IMR-90 (cell line): ENCODE measurements around the gene VEGFA. TPM values are rescaled to one million over a fixed set of nuclear protein-coding genes. Genes with fewer than 3 reads are reported as not detected.

Experiments used
- ATAC-seq: fragments of 200-7000 bp; cut with Tn5 transposase; 2 replicates; pipeline ENCODE4 v1.9.1; 2020; ENCODE audit warnings: low read depth, mild to moderate bottlenecking, moderate library complexity
- BruUV-seq: library from RNA; stranded (reverse); fragments of 400-500 nt; replicated peaks from 2 replicates; lab custom pipeline; 2021; lab: Mats Ljungman, UMichigan
- CTCF ChIA-PET: fragments of 300-600 bp; formaldehyde crosslinking; extraction: SDS; loops from one replicate; lab custom pipeline; 2021; ENCODE audit warnings: antibody characterized with exemption; lab: Yijun Ruan, JAX
- POLR2A ChIA-PET: fragments of 300-600 bp; sonication (Branson Sonifier 250); formaldehyde crosslinking; loops from one replicate; lab custom pipeline; 2022; ENCODE audit warnings: antibody characterized with exemption; ENCODE audit not compliant: unreplicated experiment; lab: Charles Lee
- DNase-seq: peaks from one replicate; pipeline ENCODE4 v3.0.0; 2013
- H2AFZ ChIP-seq: replicated peaks from 2 replicates; pipeline ENCODE3; 2013; ENCODE audit warnings: low read length, mild to moderate bottlenecking; ENCODE audit not compliant: poor library complexity
- H2AK5ac ChIP-seq: 2 replicates; pipeline ENCODE4 v1.6.1; 2013; ENCODE audit warnings: low read depth, low read length, inconsistent platforms
- H2AK9ac ChIP-seq: replicated peaks from 2 replicates; pipeline ENCODE3; 2013; ENCODE audit warnings: mild to moderate bottlenecking, low read depth, low read length, moderate library complexity; ENCODE audit not compliant: poor library complexity
- H2BK120ac ChIP-seq: 2 replicates; pipeline ENCODE4 v1.6.1; 2013; ENCODE audit warnings: low read depth, low read length, inconsistent platforms
- H2BK15ac ChIP-seq: 3 replicates; pipeline ENCODE4 v1.6.1; 2013; ENCODE audit warnings: low read depth, low read length, inconsistent platforms
- H2BK20ac ChIP-seq: 2 replicates; pipeline ENCODE4 v1.6.1; 2013; ENCODE audit warnings: low read depth, mild to moderate bottlenecking, inconsistent platforms, low read length, moderate library complexity
- H2BK5ac ChIP-seq: 2 replicates; pipeline ENCODE4 v1.6.1; 2013; ENCODE audit warnings: mild to moderate bottlenecking, low read depth, low read length, inconsistent platforms; ENCODE audit not compliant: poor library complexity, severe bottlenecking
- H3K14ac ChIP-seq: replicated peaks from 2 replicates; pipeline ENCODE4 v1.6.1; 2013; ENCODE audit warnings: low read depth, low read length, inconsistent platforms
- H3K18ac ChIP-seq: 2 replicates; pipeline ENCODE4 v1.6.1; 2013; ENCODE audit warnings: low read depth, low read length, control low read depth
- H3K23ac ChIP-seq: 2 replicates; pipeline ENCODE4 v1.6.1; 2013; ENCODE audit warnings: low read depth, low read length, inconsistent platforms
- H3K27ac ChIP-seq: 2 replicates; pipeline ENCODE4 v1.5.1; 2013; ENCODE audit warnings: mild to moderate bottlenecking, control low read depth, low read length; ENCODE audit not compliant: insufficient read depth
- H3K27me3 ChIP-seq: 2 replicates; pipeline ENCODE4 v1.6.1; 2013; ENCODE audit warnings: low read length; ENCODE audit not compliant: control insufficient read depth, insufficient read depth
- H3K36me3 ChIP-seq: 2 replicates; pipeline ENCODE4 v1.6.1; 2013; ENCODE audit warnings: low read length, mixed read lengths; ENCODE audit not compliant: control insufficient read depth, insufficient read depth
- H3K4ac ChIP-seq: 2 replicates; pipeline ENCODE4 v1.6.1; 2013; ENCODE audit warnings: low read depth, low read length, inconsistent platforms
- H3K4me1 ChIP-seq: 2 replicates; pipeline ENCODE4 v1.6.1; 2013; ENCODE audit warnings: low read length, mixed read lengths; ENCODE audit not compliant: control insufficient read depth, insufficient read depth
- H3K4me2 ChIP-seq: 2 replicates; pipeline ENCODE4 v1.6.1; 2013; ENCODE audit warnings: low read depth, mild to moderate bottlenecking, control low read depth, low read length, moderate library complexity
- H3K4me3 ChIP-seq: 2 replicates; pipeline ENCODE4 v1.5.1; 2013; ENCODE audit warnings: low read depth, mild to moderate bottlenecking, control low read depth, low read length, moderate library complexity; ENCODE audit not compliant: insufficient read depth
- H3K56ac ChIP-seq: 2 replicates; pipeline ENCODE4 v1.6.1; 2013; ENCODE audit warnings: low read length, inconsistent platforms; ENCODE audit not compliant: insufficient read depth; ENCODE audit errors: extremely low read depth
- H3K79me1 ChIP-seq, 2 experiments: 2 replicates each; pipeline ENCODE4 v1.6.1; 2013; ENCODE audit warnings: low read length in 2 of 2, inconsistent platforms in 1 of 2, low read depth in 1 of 2
- H3K9ac ChIP-seq: 2 replicates; pipeline ENCODE4 v1.6.1; 2013; ENCODE audit warnings: low read depth, low read length, control low read depth
- H3K9me1 ChIP-seq: 2 replicates; pipeline ENCODE4 v1.6.1; 2013; ENCODE audit warnings: low read length, inconsistent platforms; ENCODE audit not compliant: insufficient read depth
- H3K9me3 ChIP-seq: 2 replicates; pipeline ENCODE4 v1.6.1; 2013; ENCODE audit warnings: low read length; ENCODE audit not compliant: control insufficient read depth, insufficient read depth
- H4K20me1 ChIP-seq: 2 replicates; pipeline ENCODE4 v1.6.1; 2013; ENCODE audit warnings: low read length, inconsistent platforms; ENCODE audit not compliant: insufficient read depth
- H4K5ac ChIP-seq: 2 replicates; pipeline ENCODE4 v1.6.1; 2013; ENCODE audit warnings: mild to moderate bottlenecking, low read depth, low read length, control low read depth
- H4K8ac ChIP-seq, 2 experiments: 2 replicates each; pipeline ENCODE4 v1.6.1; 2013; ENCODE audit warnings: low read depth in 2 of 2, low read length in 2 of 2, control low read depth in 1 of 2, inconsistent platforms in 1 of 2
- H4K91ac ChIP-seq: 2 replicates; pipeline ENCODE4 v1.6.1; 2013; ENCODE audit warnings: low read depth, low read length, inconsistent platforms; ENCODE audit not compliant: insufficient read depth
- BHLHE40 ChIP-seq: fragments of 150-350 bp; IDR thresholded peaks from 2 replicates; pipeline ENCODE4 v1.6.1; 2016; ENCODE audit warnings: mild to moderate bottlenecking, low read depth, low read length
- CEBPB ChIP-seq: IDR thresholded peaks from 2 replicates; pipeline ENCODE4 v1.6.1; 2012; ENCODE audit warnings: low read depth, low read length, improper control_type of control experiment
- CHD1 ChIP-seq: IDR thresholded peaks from 2 replicates; pipeline ENCODE4 v1.6.1; 2012; ENCODE audit warnings: low read depth, low read length, improper control_type of control experiment
- CTCF ChIP-seq: conservative IDR thresholded peaks from 2 replicates; pipeline ENCODE4 v1.5.1; 2012; ENCODE audit warnings: mild to moderate bottlenecking, low read depth, low read length, improper control_type of control experiment
- ELK1 ChIP-seq: fragments of 150-350 bp; IDR thresholded peaks from 2 replicates; pipeline ENCODE4 v1.6.1; 2016; ENCODE audit warnings: low read depth, mild to moderate bottlenecking, low read length, moderate library complexity, borderline replicate concordance
- FOS ChIP-seq: fragments of 150-350 bp; IDR thresholded peaks from 2 replicates; pipeline ENCODE4 v1.6.1; 2016; ENCODE audit warnings: low read depth, low read length
- MAFK ChIP-seq: IDR thresholded peaks from 2 replicates; pipeline ENCODE4 v1.6.1; 2012; ENCODE audit warnings: low read depth, low read length, improper control_type of control experiment
- MAZ ChIP-seq: IDR thresholded peaks from 2 replicates; pipeline ENCODE4 v1.6.1; 2012; ENCODE audit warnings: low read depth, mild to moderate bottlenecking, low read length, improper control_type of control experiment, moderate library complexity, borderline replicate concordance
- MXI1 ChIP-seq: IDR thresholded peaks from 2 replicates; pipeline ENCODE4 v1.6.1; 2012; ENCODE audit warnings: low read depth, mild to moderate bottlenecking, low read length, moderate library complexity, borderline replicate concordance
- NFE2L2 ChIP-seq: fragments of 150-350 bp; IDR thresholded peaks from 2 replicates; pipeline ENCODE4 v1.6.1; 2016; ENCODE audit warnings: low read depth, mild to moderate bottlenecking, low read length
- POLR2A ChIP-seq: IDR thresholded peaks from 2 replicates; pipeline ENCODE4 v1.6.1; 2012; ENCODE audit warnings: mild to moderate bottlenecking, low read depth, low read length
- RAD21 ChIP-seq: IDR thresholded peaks from 2 replicates; pipeline ENCODE4 v1.6.1; 2012; ENCODE audit warnings: low read length, improper control_type of control experiment
- RCOR1 ChIP-seq: IDR thresholded peaks from 2 replicates; pipeline ENCODE4 v1.6.1; 2012; ENCODE audit warnings: mild to moderate bottlenecking, low read length, improper control_type of control experiment; ENCODE audit not compliant: insufficient replicate concordance
- RFX5 ChIP-seq: IDR thresholded peaks from 2 replicates; pipeline ENCODE4 v1.8.0; 2012; ENCODE audit warnings: low read depth, mild to moderate bottlenecking, low read length, moderate library complexity
- SMC3 ChIP-seq: fragments of 150-350 bp; IDR thresholded peaks from 2 replicates; pipeline ENCODE4 v1.6.1; 2016; ENCODE audit warnings: low read depth, mild to moderate bottlenecking, antibody characterized with exemption, low read length, moderate library complexity
- USF2 ChIP-seq: fragments of 150-350 bp; IDR thresholded peaks from 2 replicates; pipeline ENCODE4 v1.6.1; 2017; ENCODE audit warnings: mild to moderate bottlenecking, antibody characterized with exemption, low read length, low read depth
- WGBS, 2 experiments: methylation state at CpG; one replicate each; pipeline versions ENCODE4 v1.1.5 to v1.1.7; 2013; ENCODE audit warnings: missing lambda C conversion rate in 2 of 2; ENCODE audit not compliant: insufficient read length in 1 of 2; ENCODE audit errors: extremely low coverage in 2 of 2; 5-methylcytosine and 5-hydroxymethylcytosine counted together
- dilution Hi-C: fragments of 300-500 bp; cut with HindIII; formaldehyde crosslinking; loops from one replicate; pipeline ENCODE4 v1.14.3; 2018; ENCODE audit warnings: low sequenced_read_pairs; ENCODE audit not compliant: unreplicated experiment
- in situ Hi-C: fragments of 300-500 bp; cut with MboI; formaldehyde crosslinking; loops from 3 replicates; pipeline ENCODE4 v1.14.3; 2019; ENCODE audit warnings: low sequenced_read_pairs, inconsistent platforms, mixed read lengths
- intact Hi-C: fragments of 100-400 bp; cut with micrococcal nuclease; formaldehyde crosslinking; loops from 2 replicates; pipeline ENCODE4 v1.10.0; 2022
- polyA plus RNA-seq, 3 experiments: library from polyadenylated mRNA; depleted of rRNA; stranded (reverse); fragments of >200 nt; gene quantifications; 2 replicates each; pipeline ENCODE4 v1.2.3, GENCODE V29; 2012; ENCODE audit warnings: low replicate concordance in 1 of 3
- total RNA-seq: library from RNA; depleted of rRNA; stranded (reverse); fragments of >200 nt; gene quantifications from 2 replicates; pipeline ENCODE4 v1.2.3, GENCODE V29; 2012

Gene VEGFA
- total and polyA plus RNA-seq, 2 of the 4 experiments (the other 2 are of a cell fraction) = 190 to 234 TPM

GRCh38 chr6:43742285-43742684 lies 27.7 kb upstream of the VEGFA start:
- Histone ChIP-seq H2AK5ac (no peak overlapping the region), H3K23ac (no peak overlapping the region), H3K18ac (no peak overlapping the region), H3K14ac (no peak overlapping the region), H3K56ac (no peak overlapping the region), H3K4me1 (peaks cover 2% of the 10 kb centered on the region; the same call in 1 of the 2 replicates), H2AK9ac (no peak overlapping the region), H2BK20ac (no peak overlapping the region), H3K4me2 (no peak overlapping the region), H4K91ac (no peak overlapping the region), H3K4me3 (no peak overlapping the region), H2BK120ac (no peak overlapping the region), H3K9ac (no peak overlapping the region), H2BK15ac (no peak overlapping the region), H4K8ac (no peak overlapping the region), H3K4ac (no peak overlapping the region), H4K5ac (no peak overlapping the region), H3K79me1 (no peaks in the 10 kb centered on the region), H3K36me3 (no peaks in the 10 kb centered on the region), H3K27ac (no peak overlapping the region), H2AFZ (no peak overlapping the region), H3K9me3 (no peaks in the 10 kb centered on the region), H3K27me3 (peaks cover 27% of the 10 kb centered on the region), H3K9me1 (peaks cover 6% of the 10 kb centered on the region; the same call in 1 of the 2 replicates), H4K20me1 (no peaks in the 10 kb centered on the region), H2BK5ac (no peak overlapping the region)
- in situ Hi-C loops (no loop called here), dilution Hi-C loops (no loop called here), intact Hi-C loops (no loop called here)
- ChIA-PET POLR2A (no interaction called here), CTCF (no interaction called here)
- TF ChIP-seq MAZ = no peak
- TF ChIP-seq MAFK = no peak
- no peak for TF ChIP-seq RAD21
- no peak for TF ChIP-seq FOS
- TF ChIP-seq NFE2L2 = no peak
- no peak for TF ChIP-seq SMC3
- no peak for TF ChIP-seq ELK1
- TF ChIP-seq BHLHE40 = no peak
- no peak for TF ChIP-seq CEBPB
- TF ChIP-seq POLR2A = no peak
- no peak for TF ChIP-seq CTCF
- TF ChIP-seq RCOR1 = no peak
- no peak for TF ChIP-seq USF2
- TF ChIP-seq MXI1 = no peak
- TF ChIP-seq CHD1 = no peak
- no peak for TF ChIP-seq RFX5
- ATAC-seq (no peak), DNase-seq (no peak)
- WGBS, 2 experiments = no CpG with 5 or more reads among the region's 3 CpGs
- BruUV-seq = no TSS peak
